CD1c-positive myeloid dendritic cell (primary cell): Measurements from ENCODE around the gene TRAPPC3L.

ENCODE experiments used
- DNase-seq: peaks from one replicate; pipeline ENCODE4 v3.0.0-alpha.2; 2016; ENCODE audit errors: extremely low spot score

Gene TRAPPC3L

DNA sequence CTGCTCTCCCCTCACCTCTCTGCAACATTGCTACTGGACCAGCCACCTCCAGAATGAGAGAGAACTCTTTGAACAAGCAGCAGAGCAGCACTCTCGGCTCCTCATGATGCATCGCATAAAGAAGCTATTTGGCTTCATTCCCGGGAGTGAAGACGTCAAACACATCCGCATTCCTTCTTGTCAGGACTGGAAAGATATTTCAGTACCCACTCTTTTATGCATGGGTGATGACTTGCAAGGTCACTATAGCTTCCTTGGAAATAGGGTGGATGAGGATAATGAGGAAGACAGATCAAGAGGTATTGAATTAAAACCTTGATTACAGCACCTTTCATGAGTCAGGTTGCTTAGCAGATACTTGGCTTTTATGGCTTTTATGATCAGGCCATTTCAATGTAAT is 12.4 kb upstream of the TRAPPC3L start:
- DNase-seq: no peak

DNA sequence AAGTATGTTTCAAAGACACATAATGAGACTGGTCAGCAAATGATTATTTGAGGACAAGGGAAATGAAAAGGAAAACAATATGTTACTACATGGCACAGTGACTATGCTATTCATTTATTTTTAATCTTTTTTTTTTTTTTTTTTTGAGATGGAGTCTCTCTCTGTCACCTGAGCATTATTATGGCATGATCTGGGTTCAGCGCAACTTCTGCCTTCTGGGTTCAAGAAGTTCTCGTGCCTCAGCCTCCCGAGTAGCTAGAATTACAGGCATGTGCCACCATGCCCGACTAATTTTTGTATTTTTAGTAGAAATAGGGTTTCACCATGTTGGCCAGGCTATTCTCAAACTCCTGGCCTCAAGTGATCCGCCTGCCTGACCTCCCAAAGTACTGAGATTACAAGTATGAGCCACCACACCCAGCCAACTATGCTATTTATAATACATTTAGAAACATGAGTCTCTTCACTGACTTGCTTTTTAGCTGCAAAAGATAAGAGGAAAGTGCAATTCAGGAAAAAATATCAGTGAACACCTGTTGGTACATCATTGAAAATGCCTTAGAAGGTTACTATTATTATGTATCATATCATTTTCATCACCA is 11.4 kb upstream of the TRAPPC3L start:
- DNase-seq: no peak

DNA sequence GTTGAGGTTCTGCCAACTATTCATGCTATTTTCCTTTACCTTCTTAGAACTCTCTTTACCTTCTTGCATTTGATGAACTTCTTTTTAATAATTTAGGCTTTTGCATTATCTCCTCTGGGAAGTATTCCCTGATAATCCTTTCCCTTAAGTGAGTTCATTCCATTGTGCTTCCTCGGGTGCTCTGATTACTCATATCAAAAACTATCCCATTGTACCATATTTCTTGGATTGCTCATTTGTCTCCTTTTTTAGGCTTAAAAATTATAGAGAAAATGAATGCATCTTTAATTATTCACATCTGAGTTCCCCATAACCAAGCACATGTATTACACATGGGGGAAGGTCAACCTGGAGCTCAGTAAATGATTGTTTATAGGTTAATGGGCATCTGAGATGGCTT is 10.6 kb upstream of the TRAPPC3L start:
- no peak for DNase-seq

DNA sequence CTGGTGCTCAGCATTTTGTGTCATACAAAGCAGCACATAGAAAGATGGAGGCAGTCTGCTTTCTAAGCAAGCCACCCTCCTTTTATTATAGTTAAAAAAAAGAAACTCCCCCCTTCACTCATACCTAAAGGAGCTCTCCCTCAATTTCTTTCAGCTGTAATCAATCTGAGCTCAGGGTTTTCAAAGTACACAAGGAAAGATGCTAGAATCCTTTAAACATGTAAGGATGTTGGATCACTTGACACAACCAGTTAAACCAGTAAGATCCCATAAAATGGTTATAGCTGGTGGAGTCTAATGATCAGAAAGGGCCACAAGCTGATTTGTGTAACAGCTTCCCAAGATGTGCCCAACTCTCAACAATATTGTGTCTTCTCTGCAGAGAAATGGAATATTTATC is 8.0 kb upstream of the TRAPPC3L start, which contains the start of gene CALHM4:
Gene CALHM4, plus strand, starts transcription at position 301 of the 400 bp plus-strand sequence. Its CDS starts 43 bp downstream, at position 344.
- DNase-seq: no peak

DNA sequence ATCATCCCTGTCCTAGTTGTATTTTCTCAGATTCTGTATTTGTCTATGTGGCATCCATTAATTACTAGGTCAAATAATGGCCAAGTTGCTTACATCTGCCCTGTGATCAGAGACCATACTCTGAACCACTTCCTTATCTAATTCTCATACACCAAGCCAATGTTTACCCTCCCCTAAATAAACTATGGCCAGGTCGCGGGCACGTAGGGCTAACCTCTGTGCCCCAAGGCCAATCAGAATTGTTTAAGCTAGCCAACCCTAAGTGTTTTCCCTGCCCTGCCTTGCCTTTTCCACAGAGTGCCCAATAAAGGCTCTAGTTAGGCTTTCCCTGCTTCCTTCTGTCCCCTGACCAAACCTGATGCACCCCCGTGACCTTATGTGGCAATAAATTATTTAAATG is 5.3 kb upstream of the TRAPPC3L start:
- no peak for DNase-seq

DNA sequence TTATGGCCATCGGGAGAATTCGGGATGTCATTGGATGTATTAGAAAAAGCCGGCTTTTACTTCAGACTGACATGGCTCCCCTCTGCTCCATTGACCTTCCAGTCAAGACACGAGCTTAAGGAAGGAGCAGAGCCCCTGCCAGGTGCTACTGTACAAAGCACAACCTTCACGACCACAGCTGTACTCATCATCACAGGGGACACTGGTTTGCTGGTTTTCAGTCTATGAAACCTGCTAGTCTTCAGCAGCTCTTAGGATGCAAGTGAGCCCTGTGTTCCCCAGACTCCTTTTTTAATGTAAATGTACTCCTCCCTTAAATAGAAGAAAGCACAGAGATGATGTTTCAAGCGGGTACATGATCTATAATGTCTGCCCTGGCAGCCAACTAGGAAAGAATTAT is 1.9 kb upstream of the TRAPPC3L start:
- no peak for DNase-seq

DNA sequence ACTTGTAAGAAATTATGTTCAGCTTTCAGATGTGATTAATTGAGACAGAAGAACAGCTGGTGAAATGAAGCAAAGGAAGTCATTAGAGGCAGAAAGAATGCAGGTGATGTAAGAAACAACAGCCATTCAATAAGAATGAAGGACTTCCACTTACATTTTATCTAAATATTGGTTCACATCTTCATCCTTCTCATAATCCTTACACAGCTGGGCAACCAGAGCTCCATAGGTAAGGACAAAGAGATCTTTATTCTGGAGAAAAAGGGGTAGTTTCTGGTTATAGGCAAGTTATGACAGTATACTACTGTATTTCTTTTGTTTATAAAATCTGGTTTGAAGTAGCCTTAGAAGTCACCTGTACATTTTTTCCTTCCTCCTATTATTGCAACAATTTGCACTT is 2.3 kb downstream of the TRAPPC3L start:
- DNase-seq: no peak

DNA sequence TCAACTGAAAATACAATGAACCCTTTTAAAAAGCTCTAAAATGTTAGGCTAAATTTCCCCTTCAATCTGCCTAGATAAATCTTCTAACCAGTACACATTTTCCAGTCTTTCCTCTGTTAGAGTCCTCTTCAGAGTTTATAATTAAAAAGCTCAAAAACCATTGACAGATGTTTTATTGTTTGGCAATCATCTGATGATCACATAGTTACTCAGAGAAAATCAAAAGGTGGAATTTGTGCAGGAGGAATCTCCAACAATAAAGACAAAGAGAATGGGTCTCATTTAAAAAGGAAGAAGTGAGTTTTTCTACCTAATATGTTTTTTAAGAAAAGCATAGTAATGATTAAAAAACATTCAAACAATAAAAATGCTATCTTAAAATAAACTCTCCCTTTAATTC is 3.1 kb downstream of the TRAPPC3L start:
- no peak for DNase-seq

DNA sequence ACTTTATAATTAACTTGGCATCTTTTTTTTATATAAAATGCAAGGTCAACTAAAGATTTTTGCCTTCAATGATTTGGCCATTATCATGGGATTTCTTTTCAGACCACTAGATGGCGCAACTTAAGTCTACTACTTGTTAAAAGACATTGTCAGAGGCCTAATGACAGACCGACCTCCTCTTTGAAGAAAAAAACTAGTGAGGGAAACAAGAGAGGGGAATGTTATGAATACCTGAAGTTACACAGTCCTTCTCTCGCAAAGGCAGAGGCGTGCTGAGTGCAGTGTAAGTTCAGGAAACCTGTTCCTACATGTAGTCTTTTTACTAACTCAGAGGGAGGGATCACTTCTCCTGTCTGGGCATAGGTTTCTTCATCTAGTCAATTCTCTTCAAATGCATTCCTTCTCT is 9.3 kb downstream of the TRAPPC3L start:
- DNase-seq: peak; percentile 78

DNA sequence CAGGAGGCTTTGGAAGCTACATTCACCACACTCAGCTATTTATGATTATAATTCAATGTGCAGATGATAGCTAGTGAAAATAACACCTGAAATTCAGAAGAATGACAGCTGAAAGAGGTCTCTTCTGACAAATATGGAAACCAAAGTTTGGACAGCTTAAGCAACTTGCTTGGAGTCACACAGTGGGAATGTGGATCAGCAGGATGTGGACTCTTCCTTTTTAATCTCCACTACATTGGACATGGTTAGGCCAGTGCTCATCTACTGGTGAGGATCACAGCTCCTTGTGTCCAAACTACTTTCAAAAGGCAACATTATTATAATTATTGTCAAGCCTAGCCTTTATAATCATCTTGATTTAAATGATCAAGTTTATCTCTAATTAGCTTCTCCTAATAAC is 10.4 kb downstream of the TRAPPC3L start:
- no peak for DNase-seq

DNA sequence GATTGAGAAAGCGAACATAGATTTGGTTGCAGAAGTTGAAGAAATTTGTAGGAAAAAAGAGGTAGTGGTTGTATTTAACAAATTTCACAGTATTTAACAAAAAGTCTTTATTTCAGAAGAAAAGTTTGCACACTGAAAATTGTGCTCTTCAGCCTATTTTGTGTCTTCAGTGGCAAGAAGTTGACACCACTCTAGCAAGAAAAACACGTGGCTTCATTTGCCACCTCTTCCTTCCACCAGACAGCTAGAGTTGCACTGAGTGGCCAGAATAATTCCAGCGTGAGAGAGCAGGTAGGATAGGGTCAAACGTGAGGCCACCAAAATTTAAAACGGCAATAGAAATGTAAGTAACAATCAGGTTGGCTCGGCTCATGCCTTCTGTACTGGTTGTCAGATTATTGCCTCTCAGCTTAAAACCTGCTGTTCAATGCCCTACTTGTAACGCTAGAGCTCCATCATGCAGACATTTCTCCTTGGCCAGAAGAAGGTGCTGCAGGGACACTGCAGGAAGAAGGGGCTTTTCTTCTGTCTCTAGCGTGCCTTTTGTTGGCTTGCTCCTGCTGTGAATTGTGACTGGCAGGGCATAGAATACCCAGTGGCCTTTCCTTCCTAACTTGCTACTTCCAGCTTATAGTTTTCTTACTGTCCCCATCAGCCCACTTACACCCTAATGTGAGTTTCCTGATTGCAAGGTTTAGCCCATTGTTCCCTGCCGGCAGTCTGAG is 12.1 kb downstream of the TRAPPC3L start:
- DNase-seq: no peak

DNA sequence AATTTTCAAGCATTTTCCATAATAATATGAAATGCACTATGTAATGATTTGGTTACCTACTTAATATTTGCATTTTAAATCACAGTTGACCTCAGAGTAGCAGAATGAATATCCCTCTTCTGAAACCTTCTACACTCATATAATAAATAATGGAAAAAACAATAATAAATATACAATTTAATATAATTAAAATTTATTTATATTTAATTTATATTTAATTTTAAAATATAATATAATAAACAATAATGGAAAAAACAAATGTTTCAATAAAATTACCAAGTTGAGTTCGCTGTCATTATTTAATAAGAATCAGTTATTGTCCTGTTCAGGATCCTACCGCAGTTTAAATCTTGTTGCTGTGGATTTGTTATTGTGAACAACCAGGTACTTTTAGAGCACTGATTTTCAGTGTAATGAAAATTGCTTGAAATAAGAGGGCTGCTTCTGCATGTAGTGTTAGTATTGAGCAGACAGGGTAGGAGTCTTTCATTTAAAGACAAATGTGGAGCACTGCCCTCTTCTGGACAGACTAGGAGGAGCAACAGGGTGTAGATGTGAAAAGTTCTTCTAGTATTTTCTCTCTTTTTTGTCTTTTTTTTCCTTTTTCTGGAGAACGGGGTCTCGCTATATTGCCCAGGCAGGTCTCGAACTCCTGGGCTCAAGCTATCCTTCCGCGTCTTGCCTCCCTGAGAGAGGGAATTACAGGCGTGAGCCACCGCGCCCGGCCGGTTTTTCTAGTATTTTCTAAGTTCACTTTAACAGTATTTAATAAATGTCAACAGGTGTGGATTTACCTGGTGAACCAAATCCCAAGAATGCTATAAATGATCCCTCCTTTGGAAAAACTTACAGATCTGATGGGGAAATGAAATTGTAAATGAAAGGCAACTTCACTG is 13.6 kb downstream of the TRAPPC3L start:
- peak; percentile 76 for DNase-seq

DNA sequence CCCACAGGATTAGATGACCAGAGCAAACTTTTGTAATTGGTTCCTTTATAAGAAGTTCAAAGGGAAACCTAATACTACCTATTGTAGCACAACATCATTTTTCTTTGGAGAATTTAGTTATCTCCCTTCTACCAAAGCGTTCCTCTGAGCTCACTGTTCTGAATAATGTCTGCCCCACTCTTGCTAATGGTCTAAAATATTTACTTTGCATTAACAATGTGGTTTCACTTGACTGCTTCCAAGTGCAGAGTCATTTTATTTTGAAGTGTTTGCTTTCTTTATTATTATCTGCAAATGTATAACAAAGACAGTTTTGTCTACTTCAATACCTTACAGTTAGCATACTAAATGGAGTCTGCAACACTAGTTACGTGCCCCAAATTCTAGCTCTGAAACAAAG is 15.0 kb downstream of the TRAPPC3L start:
- no peak for DNase-seq

DNA sequence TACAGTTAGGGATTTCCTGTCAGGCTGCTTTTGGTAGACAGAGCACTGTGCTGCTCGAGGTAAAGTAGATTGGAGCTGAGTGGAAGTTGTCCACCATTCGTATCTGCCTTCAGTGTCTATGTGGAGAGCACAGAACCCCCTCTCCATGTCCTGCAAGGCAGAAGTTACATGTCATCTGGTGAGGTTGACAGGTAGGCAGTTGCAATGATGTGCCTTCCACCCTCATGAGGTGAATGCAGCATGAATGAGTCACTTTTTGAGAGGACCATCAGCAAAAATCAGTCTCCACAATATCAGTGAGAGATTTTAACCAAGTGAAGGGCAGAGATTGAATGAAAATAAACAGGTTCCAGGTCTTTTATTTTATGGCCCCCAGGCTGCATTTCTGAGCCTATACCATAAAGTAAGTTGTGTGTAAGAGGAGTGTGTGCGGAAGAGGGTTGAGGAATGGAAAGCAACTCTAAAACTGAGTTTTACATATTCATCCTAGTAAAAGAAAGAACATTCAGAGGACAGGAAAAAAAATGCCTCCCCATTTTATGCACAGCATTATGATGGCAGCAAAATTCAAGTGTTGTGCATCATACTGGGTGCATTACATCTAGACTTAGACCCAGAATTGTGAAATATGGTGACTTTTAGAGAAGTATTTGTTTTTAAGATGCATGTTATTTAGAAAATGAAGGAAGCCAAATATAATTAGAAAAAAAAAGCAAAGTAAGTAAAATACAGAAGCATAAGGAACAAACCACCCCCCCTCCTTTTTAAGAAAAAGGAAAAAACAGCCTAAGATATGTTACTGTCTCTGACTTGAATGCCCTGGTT is 15.8 kb downstream of the TRAPPC3L start:
- peak; percentile 8 for DNase-seq

DNA sequence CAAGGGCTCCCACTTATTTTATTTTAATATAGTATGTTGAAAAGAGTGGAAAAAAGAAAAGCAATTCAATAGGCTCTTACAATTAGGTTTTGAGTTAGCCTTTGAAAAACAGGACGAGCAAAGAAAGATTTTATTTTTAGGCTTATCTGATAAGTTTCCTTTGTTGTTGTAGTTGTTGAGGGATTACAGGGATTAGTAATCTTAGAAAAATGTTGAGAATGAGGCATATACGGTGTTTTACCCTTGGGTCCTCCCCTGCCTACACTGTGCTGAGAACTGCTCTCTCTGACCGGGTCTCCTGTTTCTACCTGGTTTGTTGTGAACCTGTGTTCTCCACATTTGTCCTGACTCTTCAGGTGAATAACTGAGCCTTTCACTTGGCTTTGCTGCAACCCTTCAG is 16.7 kb downstream of the TRAPPC3L start:
- DNase-seq: no peak

DNA sequence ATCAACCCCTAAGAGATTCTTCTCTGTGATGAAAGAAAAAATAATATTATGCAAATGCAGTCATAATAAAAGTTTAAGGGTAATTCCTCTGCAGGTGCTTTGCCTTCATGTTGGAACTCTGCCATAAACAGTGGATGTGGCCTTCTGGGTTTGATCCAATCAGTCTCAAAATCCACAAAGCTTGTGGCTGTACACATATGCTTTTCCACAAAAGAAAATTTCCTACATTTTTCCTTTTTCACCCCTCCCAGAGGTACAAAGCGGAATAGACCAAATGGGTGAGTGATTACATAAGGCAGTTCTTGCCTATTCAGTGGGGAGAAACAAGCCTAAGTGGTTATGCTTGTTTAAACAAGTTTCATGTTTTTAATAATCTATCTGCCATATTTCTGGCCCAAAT is 17.4 kb downstream of the TRAPPC3L start:
- DNase-seq: no peak

DNA sequence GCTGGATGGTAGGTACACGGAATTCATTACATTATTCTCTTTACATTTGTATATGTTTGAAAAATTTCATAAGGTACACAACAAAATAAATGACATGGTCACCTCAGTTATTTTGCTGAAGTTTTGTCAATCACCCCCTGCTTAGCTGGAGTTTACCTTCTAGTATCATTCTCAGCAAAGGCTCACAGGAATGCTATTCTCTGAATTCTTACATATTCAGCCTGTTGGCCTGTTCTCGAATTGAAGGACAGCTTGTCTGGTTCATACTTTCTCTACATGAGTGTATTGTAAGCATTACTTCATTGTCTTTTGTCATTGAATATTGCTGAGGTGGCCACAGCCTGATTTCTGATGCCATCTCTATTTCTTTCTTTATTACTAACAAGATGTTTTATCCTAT is 21.2 kb downstream of the TRAPPC3L start:
- no peak for DNase-seq

DNA sequence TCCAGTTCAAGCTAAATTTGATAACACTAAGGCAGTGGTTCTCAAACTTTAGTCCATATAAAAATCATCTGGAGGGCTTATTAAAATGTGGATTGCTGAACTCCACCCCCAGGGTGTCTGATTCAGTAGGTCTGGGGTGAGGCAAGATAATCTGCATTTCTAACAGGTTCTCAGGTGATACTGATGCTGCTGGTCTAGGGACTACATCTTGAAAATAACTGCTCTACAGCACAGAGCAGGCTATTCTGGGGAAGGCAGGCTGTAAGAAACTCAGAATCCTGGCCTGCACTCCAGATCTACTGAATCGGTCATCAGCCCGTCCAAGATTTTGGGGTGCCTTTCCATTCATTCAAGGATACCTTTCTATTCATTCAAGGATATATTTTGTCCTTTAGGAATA is 22.6 kb downstream of the TRAPPC3L start:
- no peak for DNase-seq

DNA sequence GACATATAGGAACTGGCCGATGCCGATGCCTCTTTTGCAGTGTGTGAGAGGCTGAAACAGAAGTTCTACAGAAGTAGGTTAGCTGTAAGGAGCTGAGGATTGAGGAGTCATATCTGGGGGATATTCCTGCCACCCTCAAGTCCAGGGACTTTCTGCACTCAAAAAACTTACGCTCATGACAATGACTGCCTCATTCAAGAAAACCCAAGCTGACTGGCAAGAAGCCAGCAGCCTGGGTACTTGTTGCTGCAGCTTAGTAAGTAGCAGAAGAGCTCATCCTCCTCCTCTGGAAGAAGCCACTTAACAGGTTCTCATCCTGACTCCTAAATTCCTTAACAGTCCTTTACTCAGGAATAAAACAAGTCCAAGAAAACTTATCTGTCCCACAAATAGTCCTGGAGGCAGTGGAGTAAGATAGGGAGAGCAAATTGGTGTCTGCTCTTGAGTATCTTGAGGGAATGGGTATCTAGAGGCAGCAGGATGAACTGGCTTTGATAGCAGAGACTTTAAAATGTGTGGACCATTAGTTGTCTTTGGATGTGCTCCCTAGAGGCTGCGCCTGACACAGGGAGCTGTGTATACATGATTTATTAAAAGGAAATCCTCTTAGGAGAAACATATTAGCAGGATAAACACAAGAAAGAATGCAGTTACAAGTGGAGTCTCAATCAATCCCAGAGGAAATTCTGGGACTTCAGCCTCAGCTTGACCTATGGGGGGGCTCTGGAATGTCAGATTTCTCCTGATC is 26.7 kb downstream of the TRAPPC3L start:
- no peak for DNase-seq

DNA sequence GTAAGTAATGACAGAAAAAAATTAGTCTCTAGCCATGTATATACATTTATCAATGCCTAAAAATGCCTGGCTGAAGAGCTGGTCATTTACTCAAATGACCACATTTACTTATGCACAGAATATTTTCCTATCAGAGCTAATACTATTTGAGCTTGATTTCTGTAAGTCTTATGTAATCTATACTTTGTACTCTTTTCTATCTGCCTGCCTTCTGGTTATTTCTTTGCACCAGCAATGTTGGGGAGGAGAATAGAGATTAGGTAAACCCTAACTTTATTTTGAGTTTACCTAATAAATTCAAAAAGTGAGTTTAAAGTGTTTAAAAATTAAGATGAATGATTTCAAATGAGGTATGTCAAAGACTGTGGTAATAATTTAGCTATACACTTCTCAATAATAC is 30.3 kb downstream of the TRAPPC3L start:
- DNase-seq: no peak

DNA sequence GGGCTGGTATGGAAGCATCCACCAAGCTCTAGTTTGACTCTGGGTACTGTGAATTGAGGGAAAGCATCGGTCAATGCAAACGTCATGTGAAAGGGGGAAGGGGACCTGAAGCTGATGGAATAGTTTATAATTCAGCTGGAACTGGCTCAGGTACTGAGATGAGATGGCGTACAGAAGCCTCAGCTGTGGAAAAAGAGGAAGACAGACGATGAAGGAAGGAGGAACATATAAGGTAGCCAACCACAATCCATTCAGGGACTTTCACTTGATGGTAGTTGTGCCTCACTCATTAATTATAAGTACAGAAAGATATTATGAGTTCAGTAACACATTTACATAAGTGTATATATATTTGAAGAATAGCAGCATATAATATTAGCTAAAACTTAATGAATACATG is 31.4 kb downstream of the TRAPPC3L start:
- peak; percentile 33 for DNase-seq
